DOHH2 (cell line): Measurements from ENCODE around the gene C19orf81.

Experiments used
- H3F3A ChIP-seq: fragments of 200-600 bp; sonication (generic), shearing (Covaris generic); 2 replicates; pipeline ENCODE4 v1.6.0; 2016; ENCODE audit warnings: antibody characterized with exemption, mild to moderate bottlenecking; ENCODE audit not compliant: control insufficient read depth, insufficient read depth
- H3K27ac ChIP-seq: fragments of 200-600 bp; sonication (generic); 2 replicates; pipeline ENCODE4 v1.5.1; 2014; ENCODE audit warnings: low read depth, mild to moderate bottlenecking, low read length, moderate library complexity
- H3K27me3 ChIP-seq: fragments of 200-600 bp; sonication (generic); 2 replicates; pipeline ENCODE4 v1.6.1; 2014; ENCODE audit warnings: mild to moderate bottlenecking, low read length, mixed read lengths; ENCODE audit not compliant: control insufficient read depth
- H3K36me3 ChIP-seq: fragments of 200-600 bp; sonication (generic); 2 replicates; pipeline ENCODE4 v1.6.1; 2014; ENCODE audit warnings: mild to moderate bottlenecking, low read length, moderate library complexity, mixed read lengths; ENCODE audit not compliant: control insufficient read depth
- H3K4me1 ChIP-seq: fragments of 200-600 bp; sonication (generic); 2 replicates; pipeline ENCODE4 v1.6.1; 2014; ENCODE audit warnings: mild to moderate bottlenecking, low read length, mixed read lengths; ENCODE audit not compliant: control insufficient read depth
- H3K4me2 ChIP-seq: fragments of 200-600 bp; sonication (generic); 2 replicates; pipeline ENCODE4 v1.6.0; 2014; ENCODE audit warnings: mild to moderate bottlenecking, low read length, moderate library complexity
- H3K4me3 ChIP-seq: fragments of 200-600 bp; sonication (generic); 2 replicates; pipeline ENCODE4 v1.5.1; 2014; ENCODE audit warnings: mild to moderate bottlenecking, low read length, mixed read lengths
- H3K79me2 ChIP-seq: fragments of 200-600 bp; sonication (generic); 2 replicates; pipeline ENCODE4 v1.6.1; 2014; ENCODE audit warnings: mild to moderate bottlenecking, low read length, mixed read lengths; ENCODE audit not compliant: control insufficient read depth
- H3K9me2 ChIP-seq: fragments of 200-600 bp; sonication (generic); replicated peaks from 2 replicates; pipeline ENCODE4 v1.6.1; 2014; ENCODE audit warnings: mild to moderate bottlenecking, low read length, mixed read lengths; ENCODE audit not compliant: control insufficient read depth
- H3K9me3 ChIP-seq: fragments of 200-600 bp; sonication (generic); 2 replicates; pipeline ENCODE4 v1.6.1; 2014; ENCODE audit warnings: antibody characterized with exemption, low read length, mixed read lengths; ENCODE audit not compliant: control insufficient read depth, insufficient read depth
- H4K20me1 ChIP-seq: fragments of 200-600 bp; sonication (generic); 2 replicates; pipeline ENCODE4 v1.6.0; 2014; ENCODE audit warnings: low read depth, mild to moderate bottlenecking, antibody characterized with exemption, low read length, moderate library complexity; ENCODE audit not compliant: control insufficient read depth, insufficient read depth
- CTCF ChIP-seq: fragments of 200-600 bp; sonication (generic); IDR thresholded peaks from one replicate; pipeline ENCODE4 v1.5.1; 2014; ENCODE audit warnings: antibody characterized with exemption, mild to moderate bottlenecking, low read depth, low read length; ENCODE audit not compliant: poor library complexity, severe bottlenecking
- EZH2phosphoT487 ChIP-seq: fragments of 200-600 bp; sonication (generic); IDR thresholded peaks from 2 replicates; pipeline ENCODE4 v1.6.1; 2017; ENCODE audit warnings: borderline replicate concordance, mild to moderate bottlenecking, antibody characterized with exemption, low read length, moderate library complexity, mixed read lengths

C19orf81 gene

GRCh38 chr19:50670102-50670380 is 20.8 kb downstream of the C19orf81 start:
- Histone ChIP-seq H3K4me1 (no peaks in the 10 kb centered on the region), H3K4me3 (no peak overlapping the region), H3K27me3 (no peaks in the 10 kb centered on the region), H3K9me2 (no peaks in the 10 kb centered on the region), H3K36me3 (no peaks in the 10 kb centered on the region), H3F3A (no peaks in the 10 kb centered on the region), H3K79me2 (no peaks in the 10 kb centered on the region), H3K27ac (no peak overlapping the region), H3K4me2 (no peak overlapping the region), H3K9me3 (no peaks in the 10 kb centered on the region), H4K20me1 (no peaks in the 10 kb centered on the region)
- TF ChIP-seq CTCF (no peak), EZH2phosphoT487 (no peak)

GRCh38 chr19:50673118-50673517 is 23.9 kb downstream of the C19orf81 start:
- Histone ChIP-seq H3K4me3 (no peak overlapping the region), H3K27ac (no peak overlapping the region), H3K27me3 (no peaks in the 10 kb centered on the region), H3K36me3 (no peaks in the 10 kb centered on the region), H3F3A (no peaks in the 10 kb centered on the region), H4K20me1 (no peaks in the 10 kb centered on the region), H3K9me2 (no peaks in the 10 kb centered on the region), H3K79me2 (no peaks in the 10 kb centered on the region), H3K9me3 (no peaks in the 10 kb centered on the region), H3K4me2 (no peak overlapping the region), H3K4me1 (no peaks in the 10 kb centered on the region)
- TF ChIP-seq CTCF (no peak), EZH2phosphoT487 (no peak)

GRCh38 chr19:50676625-50677197 is 27.5 kb downstream of the C19orf81 start:
- H3K4me3 ChIP-seq = no peak overlapping the region
- H3F3A ChIP-seq = no peaks in the 10 kb centered on the region
- no peak overlapping the region for H3K27ac ChIP-seq
- H3K4me1 ChIP-seq = peaks cover 8% of the 10 kb centered on the region
- H3K9me3 ChIP-seq = no peaks in the 10 kb centered on the region
- H3K79me2 ChIP-seq = no peaks in the 10 kb centered on the region
- no peaks in the 10 kb centered on the region for H3K27me3 ChIP-seq
- no peaks in the 10 kb centered on the region for H4K20me1 ChIP-seq
- H3K4me2 ChIP-seq = no peak overlapping the region
- H3K9me2 ChIP-seq = no peaks in the 10 kb centered on the region
- no peaks in the 10 kb centered on the region for H3K36me3 ChIP-seq
- TF ChIP-seq CTCF (no peak), EZH2phosphoT487 (no peak)

GRCh38 chr19:50677636-50678035 is 28.4 kb downstream of the C19orf81 start:
- Histone ChIP-seq H3K4me3 (no peak overlapping the region), H3K9me2 (no peaks in the 10 kb centered on the region), H4K20me1 (no peaks in the 10 kb centered on the region), H3K9me3 (no peaks in the 10 kb centered on the region), H3F3A (no peaks in the 10 kb centered on the region), H3K4me1 (peaks cover 8% of the 10 kb centered on the region), H3K36me3 (no peaks in the 10 kb centered on the region), H3K79me2 (no peaks in the 10 kb centered on the region), H3K27ac (no peak overlapping the region), H3K27me3 (no peaks in the 10 kb centered on the region), H3K4me2 (no peak overlapping the region)
- TF ChIP-seq CTCF (no peak), EZH2phosphoT487 (no peak)
